ENCODE data around the gene IKBKG.

- TF ChIP-seq, protein P1, sequence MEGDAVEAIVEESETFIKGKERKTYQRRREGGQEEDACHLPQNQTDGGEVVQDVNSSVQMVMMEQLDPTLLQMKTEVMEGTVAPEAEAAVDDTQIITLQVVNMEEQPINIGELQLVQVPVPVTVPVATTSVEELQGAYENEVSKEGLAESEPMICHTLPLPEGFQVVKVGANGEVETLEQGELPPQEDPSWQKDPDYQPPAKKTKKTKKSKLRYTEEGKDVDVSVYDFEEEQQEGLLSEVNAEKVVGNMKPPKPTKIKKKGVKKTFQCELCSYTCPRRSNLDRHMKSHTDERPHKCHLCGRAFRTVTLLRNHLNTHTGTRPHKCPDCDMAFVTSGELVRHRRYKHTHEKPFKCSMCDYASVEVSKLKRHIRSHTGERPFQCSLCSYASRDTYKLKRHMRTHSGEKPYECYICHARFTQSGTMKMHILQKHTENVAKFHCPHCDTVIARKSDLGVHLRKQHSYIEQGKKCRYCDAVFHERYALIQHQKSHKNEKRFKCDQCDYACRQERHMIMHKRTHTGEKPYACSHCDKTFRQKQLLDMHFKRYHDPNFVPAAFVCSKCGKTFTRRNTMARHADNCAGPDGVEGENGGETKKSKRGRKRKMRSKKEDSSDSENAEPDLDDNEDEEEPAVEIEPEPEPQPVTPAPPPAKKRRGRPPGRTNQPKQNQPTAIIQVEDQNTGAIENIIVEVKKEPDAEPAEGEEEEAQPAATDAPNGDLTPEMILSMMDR (IDR thresholded peaks at IDR 0.05; ENCODE audit: control extremely low read depth in 1 of 3, insufficient read depth in 1 of 3, low read depth in 1 of 3, low read length in 3 of 3) = no peak
- TF ChIP-seq CHD1 (IDR thresholded peaks at IDR 0.05; ENCODE audit: low read depth, low read length) = no peak
- TF ChIP-seq SIN3A (conservative IDR thresholded peaks at IDR 0.05 in 1 of 2, IDR thresholded peaks at IDR 0.05 in 1 of 2; ENCODE audit: low read depth in 1 of 2, low read length in 2 of 2) = no peak
- no peak for TF ChIP-seq SP2 (IDR thresholded peaks at IDR 0.05; ENCODE audit: low read length)
- TF ChIP-seq, protein P2, sequence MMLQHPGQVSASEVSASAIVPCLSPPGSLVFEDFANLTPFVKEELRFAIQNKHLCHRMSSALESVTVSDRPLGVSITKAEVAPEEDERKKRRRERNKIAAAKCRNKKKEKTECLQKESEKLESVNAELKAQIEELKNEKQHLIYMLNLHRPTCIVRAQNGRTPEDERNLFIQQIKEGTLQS (IDR thresholded peaks at IDR 0.05; ENCODE audit: insufficient read depth, low read depth, low read length) = no peak
- no peak for TF ChIP-seq ZNF274 (IDR thresholded peaks at IDR 0.05; ENCODE audit: borderline replicate concordance, extremely low read depth, low read length)
These were observed 14.7 kb upstream of the IKBKG start for GRCh38 chrX:154532690-154533089.

Measured in H1 (cell line).